NB4 (cell line): Measurements from ENCODE around the gene CHAF1A.

ENCODE experiments used
- MYC ChIP-seq: IDR thresholded peaks from 2 replicates; pipeline ENCODE4 v1.6.1; 2011; ENCODE audit warnings: low read depth, low read length
- POLR2A ChIP-seq: IDR thresholded peaks from 2 replicates; pipeline ENCODE4 v1.6.1; 2011; ENCODE audit warnings: mild to moderate bottlenecking; ENCODE audit not compliant: insufficient read length; ENCODE audit errors: extremely low read depth
- TF ChIP-seq, protein P1 (sequence below): IDR thresholded peaks from one replicate; pipeline ENCODE4 v1.5.1; 2012; ENCODE audit warnings: low read depth, low read length
- TF ChIP-seq, protein P2 (sequence below): IDR thresholded peaks from 2 replicates; pipeline ENCODE4 v1.6.1; 2011; ENCODE audit warnings: low read depth, low read length

DNA sequence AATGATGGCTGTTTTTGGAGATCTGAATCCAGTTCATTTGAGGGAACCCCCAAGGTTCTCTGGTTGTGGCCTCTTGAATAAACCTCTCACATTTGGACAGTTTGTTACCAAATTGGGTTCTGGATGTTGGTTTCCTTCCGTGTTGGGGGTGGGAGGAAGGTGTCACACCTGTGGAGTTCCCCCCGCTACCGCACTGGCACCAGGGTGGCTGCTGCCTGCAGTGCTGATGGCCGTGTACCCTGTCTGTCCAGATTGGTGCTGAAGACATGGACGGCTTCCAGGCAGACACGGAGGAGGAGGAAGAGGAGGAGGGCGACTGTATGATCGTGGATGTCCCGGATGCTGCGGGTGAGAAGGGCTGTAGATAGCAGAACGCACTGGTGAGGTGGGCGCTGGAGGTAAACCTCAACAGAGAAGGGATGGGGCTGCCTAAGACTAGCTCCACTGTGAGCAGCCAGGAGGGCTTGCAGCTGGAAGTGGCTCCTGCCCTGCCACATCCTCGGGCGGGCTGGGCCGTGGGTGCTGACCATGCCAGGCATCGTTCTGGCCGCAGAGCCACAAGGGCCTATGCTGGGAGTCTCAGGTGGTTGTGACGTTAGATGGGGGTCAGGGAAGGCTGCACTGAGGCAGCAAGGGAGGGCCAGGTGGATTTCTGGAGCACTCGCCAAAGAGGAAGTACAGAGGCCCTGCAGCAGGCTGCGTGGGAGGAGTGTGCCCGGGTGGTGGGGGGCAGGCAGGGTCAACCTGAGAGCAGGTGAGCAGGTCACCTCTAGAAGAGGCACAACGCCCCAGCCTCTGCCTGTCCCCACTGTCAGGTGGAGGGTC lies 39.8 kb downstream of the CHAF1A start:
- TF ChIP-seq, protein P1, sequence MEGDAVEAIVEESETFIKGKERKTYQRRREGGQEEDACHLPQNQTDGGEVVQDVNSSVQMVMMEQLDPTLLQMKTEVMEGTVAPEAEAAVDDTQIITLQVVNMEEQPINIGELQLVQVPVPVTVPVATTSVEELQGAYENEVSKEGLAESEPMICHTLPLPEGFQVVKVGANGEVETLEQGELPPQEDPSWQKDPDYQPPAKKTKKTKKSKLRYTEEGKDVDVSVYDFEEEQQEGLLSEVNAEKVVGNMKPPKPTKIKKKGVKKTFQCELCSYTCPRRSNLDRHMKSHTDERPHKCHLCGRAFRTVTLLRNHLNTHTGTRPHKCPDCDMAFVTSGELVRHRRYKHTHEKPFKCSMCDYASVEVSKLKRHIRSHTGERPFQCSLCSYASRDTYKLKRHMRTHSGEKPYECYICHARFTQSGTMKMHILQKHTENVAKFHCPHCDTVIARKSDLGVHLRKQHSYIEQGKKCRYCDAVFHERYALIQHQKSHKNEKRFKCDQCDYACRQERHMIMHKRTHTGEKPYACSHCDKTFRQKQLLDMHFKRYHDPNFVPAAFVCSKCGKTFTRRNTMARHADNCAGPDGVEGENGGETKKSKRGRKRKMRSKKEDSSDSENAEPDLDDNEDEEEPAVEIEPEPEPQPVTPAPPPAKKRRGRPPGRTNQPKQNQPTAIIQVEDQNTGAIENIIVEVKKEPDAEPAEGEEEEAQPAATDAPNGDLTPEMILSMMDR: no peak
- TF ChIP-seq, protein P2, sequence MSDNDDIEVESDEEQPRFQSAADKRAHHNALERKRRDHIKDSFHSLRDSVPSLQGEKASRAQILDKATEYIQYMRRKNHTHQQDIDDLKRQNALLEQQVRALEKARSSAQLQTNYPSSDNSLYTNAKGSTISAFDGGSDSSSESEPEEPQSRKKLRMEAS: no peak
- TF ChIP-seq POLR2A (no peak), MYC (no peak)
